GM18873 (cell line): ENCODE results near the gene TP53TG5.

Experiments used
- ATAC-seq: cut with Tn5 transposase; IDR thresholded peaks from one replicate; pipeline ENCODE4 v1.9.1; 2021; ENCODE audit warnings: mild to moderate bottlenecking, moderate library complexity, moderate number of reproducible peaks; ENCODE audit not compliant: unreplicated experiment, low FRiP score

Gene TP53TG5

GRCh38 chr20:45347936-45348778 lies 30.0 kb downstream of the TP53TG5 start, which contains the start of gene SDC4:
SDC4 (minus strand) TSS chr20:45348424; CDS start chr20:45348384, 40 bp downstream.
- no peak for ATAC-seq

- ATAC-seq = no peak
Measured at GRCh38 chr20:45347297-45347935, 30.7 kb downstream of the TP53TG5 start.

DNA sequence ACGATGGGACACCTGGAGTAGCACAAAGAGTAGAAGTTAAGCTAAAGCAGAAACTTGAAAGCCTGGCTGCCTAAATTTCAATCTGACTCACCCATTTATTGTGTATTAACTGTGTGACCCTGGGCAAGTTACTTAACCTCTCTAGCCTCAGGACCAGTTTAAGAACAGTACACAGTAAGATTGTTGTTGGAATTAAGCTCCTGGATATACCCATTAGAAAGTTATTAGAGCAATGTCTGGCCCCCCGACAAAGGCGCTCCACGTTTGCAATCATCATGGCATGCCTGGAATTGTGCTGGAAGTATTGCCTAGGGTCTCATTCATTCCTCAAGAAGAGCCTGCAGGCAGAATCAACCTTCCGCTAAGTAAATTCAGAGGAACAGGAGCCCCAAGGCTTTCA lies 31.3 kb downstream of the TP53TG5 start:
- ATAC-seq = no peak

DNA sequence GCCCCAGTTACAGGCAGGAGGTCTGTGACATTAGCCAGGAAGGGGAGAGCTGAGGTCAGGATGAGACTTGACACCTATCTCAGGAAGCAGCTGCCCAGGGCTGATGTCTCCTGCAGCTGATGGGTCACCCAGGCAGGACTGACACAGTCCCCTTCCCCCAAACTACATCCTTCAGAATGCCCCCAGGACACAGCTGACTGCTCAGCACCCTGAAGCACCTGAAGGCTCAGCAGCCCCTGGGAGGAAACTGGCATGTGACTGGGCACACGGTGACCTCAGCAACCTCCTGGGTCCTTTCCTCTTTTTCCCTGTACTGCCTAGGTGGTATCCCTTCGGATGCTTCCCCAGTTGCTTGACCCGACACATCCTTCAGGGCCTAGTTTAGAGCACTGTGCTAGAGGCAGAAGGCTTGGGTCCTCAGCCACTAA lies 31.8 kb downstream of the TP53TG5 start:
- ATAC-seq = no peak

DNA sequence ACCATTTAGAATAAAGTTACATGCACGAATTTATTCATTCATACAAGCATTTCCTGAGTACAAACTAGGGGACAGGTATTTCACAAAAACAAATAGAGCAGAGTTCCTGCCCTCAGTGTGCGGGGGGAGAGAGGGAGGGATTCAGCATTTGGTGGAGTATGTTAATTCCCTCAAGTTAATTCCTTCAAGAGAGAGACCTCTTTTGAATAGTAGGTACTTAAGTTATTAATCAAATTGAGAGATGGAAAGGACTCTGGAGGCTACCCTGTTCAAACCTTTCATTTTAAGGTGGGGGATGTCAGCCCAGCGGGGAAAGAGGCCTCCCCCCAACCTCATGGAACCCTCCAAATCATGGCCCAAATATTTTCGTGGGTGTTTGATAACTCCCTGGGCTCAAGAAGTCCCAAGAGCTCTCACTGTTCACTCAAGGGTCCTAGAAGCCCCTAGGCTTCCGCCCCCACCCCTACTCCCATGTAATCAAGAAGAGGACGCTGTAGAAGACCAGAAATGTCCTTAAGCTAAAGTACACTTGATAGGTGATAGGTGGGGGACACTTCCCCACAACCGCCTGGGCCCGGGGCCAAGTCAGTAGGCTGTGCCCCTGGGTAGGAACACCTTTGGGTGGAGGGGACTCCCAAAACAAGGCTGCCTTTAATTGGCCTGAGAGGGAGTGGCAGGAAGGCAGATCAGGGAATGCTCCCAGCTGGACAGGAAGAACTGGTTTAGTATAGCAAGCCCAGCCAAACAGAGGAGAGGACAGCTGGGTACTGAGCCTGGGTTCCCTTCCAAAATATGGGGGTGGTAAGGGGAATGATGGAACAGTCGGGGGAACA lies 32.8 kb downstream of the TP53TG5 start:
- ATAC-seq = no peak

- no peak for ATAC-seq
Measured at GRCh38 chr20:45344168-45344860, 33.8 kb downstream of the TP53TG5 start.

- ATAC-seq = no peak
Measured at GRCh38 chr20:45343532-45344167, 34.5 kb downstream of the TP53TG5 start.

- ATAC-seq = no peak
Measured at GRCh38 chr20:45342855-45343531, 35.1 kb downstream of the TP53TG5 start.

- ATAC-seq = no peak
Measured at GRCh38 chr20:45341939-45342854, 35.9 kb downstream of the TP53TG5 start.

- no peak for ATAC-seq
Measured at GRCh38 chr20:45341579-45341938, 36.6 kb downstream of the TP53TG5 start.

- ATAC-seq = no peak
Measured at GRCh38 chr20:45340951-45341350, 37.2 kb downstream of the TP53TG5 start.

GRCh38 chr20:45340236-45340847 lies 37.8 kb downstream of the TP53TG5 start:
- ATAC-seq = no peak

DNA sequence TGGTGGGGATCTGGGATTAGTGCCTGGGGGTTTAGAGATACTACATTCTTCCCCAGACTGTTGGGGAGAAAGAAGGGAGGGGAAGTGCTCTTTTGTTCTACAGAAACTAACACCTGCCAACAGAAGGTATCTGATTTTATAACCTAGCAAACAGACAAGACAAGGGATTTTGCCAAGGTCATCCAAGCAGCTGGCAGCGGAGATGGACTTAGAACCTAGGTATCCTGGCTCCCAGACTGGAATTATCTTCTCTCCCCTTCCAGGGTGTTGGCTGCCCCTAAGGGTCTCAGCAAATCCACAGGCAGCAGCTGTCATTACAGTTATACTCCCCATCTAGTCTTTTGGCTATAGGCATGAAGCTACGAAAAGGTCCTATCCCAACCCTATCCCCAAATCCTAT lies 38.3 kb downstream of the TP53TG5 start:
- ATAC-seq = no peak

GRCh38 chr20:45339084-45339483 lies 39.0 kb downstream of the TP53TG5 start:
- ATAC-seq = no peak

GRCh38 chr20:45338121-45339030 lies 39.7 kb downstream of the TP53TG5 start:
- no peak for ATAC-seq

DNA sequence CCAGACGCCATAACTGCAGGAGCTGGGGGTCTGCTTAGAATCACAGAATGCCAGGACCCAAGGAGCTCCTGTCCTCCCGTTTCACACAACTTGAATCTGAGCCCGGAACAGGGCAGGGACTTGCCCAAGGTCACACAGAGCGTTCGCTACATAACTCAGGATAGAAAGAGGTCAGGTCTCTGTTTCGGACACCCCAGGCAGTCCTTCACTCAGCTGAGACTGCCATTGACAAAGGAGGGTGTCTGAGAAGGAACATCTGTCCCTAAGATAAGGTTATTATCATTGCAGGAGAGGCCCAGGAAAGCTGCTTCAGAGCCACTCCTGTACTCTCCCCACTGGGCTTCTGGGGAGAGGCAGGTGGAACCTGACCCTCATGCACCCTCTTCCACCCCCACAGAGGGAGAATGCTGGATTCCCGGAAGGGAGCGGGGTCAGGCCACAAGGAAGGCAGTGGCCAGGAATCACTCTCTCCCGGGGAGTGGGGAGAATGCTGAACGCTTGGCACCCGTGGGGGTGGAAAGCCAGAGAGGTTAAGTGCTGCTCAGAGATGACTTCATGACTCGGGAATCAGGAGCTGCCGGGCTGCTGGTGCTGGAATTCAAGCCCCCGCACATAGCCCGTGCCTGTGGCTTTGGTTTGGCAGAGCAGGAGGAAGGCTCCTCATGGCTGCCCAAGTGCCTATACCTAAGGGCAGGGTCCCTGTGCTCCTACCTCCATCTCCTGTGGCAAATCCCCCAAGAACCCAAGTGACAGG lies 40.6 kb downstream of the TP53TG5 start:
- no peak for ATAC-seq
